HG03457 (cell line): ENCODE measurements around the gene MTFMT.

Experiments
- ATAC-seq: cut with Tn5 transposase; IDR thresholded peaks from one replicate; pipeline ENCODE4 v1.9.1; 2021; ENCODE audit warnings: moderate number of reproducible peaks; ENCODE audit not compliant: unreplicated experiment

MTFMT gene

DNA sequence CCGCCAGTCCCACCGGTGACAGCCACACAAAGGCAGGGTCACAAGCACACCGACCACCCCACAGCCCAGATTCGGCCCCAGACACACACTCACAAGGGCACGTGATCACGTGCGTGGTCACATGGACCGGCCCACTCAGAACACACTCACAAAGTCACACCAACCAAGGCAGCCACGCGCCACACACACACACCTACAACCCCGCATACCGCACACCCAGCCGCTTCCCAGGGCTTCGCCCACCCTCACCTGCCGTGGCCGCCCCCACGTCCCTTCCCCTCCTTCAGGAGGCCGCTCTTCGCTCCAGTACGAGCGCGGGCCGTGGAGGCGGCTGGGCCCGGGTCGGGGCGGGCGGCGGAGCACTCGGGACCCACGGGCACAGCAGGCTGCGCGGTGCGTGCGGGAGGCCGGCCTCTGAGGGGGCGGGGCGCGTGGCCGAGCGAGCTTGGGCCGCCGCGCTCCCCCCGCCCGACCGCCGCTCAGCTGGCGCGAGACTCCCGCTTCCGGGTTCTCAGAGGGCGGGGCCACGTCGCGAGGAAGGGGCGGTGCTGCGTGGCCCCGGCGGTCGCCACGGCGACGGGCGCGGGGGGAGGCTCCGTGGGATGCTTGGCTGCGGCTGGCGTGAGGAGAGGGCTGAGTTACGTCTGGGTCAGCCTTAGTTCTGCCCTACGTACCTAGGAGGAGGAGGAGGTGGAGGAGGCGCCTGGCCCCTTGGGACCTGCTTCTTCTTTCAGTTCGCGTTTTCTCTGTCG, 39.8 kb downstream of the MTFMT start, which contains the start of gene SPG21:
Gene SPG21 (minus strand): TSS at position 499 of the 752 bp plus-strand sequence. CDS start 6,345 bp downstream, outside the sequence.
- peak; percentile 92 for ATAC-seq

- ATAC-seq: no peak
Measured at GRCh38 chr15:64987136-64987535, 42.3 kb downstream of the MTFMT start.

DNA sequence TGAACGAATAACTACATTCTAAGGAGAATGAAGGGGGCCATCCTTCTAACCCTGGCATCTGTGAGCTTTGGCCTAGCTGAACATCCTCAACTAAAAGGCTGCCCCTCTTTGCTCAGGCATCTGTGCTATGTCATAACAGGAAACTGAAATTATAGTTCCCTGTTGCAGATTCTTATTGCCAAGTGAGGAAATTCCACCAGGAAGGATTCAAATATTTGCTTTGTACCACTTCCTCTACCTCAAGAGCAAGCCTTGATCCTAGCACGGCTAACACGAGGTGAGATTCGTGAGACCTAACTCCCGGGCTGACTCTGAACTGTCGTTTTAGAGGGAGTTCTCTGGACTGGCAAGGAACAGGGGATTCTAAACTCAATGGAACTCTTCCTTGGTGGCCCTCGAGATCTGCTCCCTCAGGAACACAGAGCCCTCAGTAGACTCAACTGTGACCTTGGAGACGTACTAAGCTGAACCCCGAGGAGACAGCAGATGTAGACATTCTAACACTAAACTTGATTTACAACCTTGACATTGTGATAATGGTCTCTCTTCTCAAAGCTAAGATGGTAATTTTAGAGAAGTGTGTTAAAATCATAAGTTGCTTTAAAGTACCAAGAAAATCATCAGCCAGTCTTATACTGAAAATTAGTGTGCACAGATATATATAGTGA, 43.9 kb downstream of the MTFMT start:
- no peak for ATAC-seq

DNA sequence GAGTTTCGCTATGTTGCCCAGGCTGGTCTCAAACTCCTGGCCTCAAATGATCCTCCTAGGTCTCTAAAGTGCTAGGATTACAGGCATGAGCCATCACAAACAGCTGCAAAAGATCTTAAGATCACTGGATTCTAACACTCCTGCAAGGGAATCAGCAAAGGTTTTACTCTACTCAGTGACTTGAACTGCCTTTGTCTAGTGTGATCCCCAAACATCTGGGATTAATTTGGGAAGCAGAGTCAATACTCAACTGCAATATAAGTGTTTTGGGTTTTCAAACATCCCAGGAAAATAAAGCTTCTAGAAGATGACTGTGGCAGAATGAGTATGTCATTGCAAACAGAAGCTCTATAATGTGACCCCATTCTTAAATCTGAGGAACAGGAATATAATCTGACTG, 47.0 kb downstream of the MTFMT start:
- no peak for ATAC-seq

- no peak for ATAC-seq
Measured at GRCh38 chr15:64981812-64982431, 47.5 kb downstream of the MTFMT start.

GRCh38 chr15:64979252-64979710, 50.2 kb downstream of the MTFMT start:
- ATAC-seq: no peak

- ATAC-seq: no peak
Measured at GRCh38 chr15:64975390-64975789, 54.0 kb downstream of the MTFMT start.

GRCh38 chr15:64970698-64971097, 58.7 kb downstream of the MTFMT start:
- no peak for ATAC-seq

GRCh38 chr15:64969401-64969800, 60.0 kb downstream of the MTFMT start:
- no peak for ATAC-seq

DNA sequence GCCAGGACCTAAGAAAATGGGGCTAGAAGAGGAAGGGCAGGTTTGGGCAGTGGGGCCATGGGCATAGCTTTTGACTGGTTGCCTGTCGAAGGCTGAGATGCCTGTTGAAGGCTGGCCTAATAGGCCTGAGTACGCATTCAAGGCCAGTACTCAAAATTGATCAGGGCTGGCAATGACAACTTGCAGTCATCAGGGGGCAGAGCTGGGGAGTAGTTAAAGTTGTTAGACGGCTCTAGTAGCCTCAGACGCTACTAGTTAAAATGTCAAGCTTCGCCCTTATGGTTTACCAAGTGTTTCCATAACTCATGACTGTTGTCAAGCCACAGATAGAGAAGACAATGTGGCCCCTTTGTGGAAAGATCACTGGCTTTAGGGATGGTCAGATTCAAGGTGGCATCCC, 68.4 kb downstream of the MTFMT start:
- ATAC-seq: no peak

DNA sequence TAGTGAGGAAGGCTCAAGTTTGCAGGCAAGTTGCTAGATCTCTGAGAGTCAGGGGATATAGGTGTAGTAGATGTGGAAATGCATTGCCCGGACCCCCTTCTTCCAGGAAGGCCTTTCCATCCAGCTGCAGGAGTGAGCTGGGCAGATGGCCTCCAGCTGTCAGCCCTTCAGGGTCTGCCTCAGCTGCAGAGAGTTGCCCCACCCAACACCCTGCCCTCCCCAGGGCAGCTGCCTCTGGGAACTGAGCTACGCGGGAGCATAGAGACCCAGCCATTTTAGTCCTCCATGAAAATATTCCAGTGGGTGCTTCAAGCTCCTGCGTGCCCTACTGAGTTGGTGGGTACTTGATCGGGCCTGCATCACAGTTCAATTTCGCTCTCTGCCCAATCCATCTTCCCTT, 69.3 kb downstream of the MTFMT start:
- ATAC-seq: no peak

DNA sequence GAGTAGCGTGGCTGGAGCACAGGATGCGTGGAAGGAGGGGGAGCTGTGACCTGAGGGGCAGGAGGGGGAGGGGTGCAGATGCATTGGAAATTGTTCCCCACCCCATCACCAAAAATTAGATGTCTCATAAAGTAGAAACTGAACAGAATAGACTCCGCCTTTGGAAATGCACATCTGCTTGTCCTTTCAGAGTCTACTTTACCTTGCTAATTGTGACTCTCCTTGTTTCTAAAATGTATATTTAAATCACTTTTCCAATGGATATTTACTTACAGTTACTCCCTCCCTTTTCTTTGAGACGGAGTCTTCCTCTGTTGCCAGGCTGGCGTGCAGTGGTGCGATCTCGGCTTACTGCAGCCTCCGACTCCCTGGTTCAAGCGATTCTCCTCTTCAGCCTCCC, 70.3 kb downstream of the MTFMT start:
- ATAC-seq: no peak

DNA sequence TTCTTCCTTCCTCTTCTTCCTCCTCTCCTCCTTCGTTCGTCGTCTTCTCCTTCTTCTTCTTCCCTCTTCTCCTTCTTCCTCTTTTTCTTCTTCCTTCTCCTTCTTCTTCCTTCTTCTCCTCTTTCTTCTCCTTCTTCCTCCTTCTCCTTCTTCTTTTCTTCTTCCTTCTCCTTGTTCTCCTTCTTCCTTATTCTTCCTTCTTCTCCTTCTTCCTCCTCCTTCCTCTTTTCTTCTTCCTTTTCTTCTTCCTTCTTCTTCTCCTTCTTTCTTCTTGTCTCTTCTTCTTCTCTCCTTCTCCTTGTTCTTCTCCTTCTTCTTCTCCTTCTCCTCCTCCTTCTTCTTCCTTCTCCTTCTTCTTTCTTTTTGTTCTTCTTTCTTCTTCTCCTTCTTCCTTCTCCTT, 75.0 kb downstream of the MTFMT start:
- ATAC-seq: no peak

DNA sequence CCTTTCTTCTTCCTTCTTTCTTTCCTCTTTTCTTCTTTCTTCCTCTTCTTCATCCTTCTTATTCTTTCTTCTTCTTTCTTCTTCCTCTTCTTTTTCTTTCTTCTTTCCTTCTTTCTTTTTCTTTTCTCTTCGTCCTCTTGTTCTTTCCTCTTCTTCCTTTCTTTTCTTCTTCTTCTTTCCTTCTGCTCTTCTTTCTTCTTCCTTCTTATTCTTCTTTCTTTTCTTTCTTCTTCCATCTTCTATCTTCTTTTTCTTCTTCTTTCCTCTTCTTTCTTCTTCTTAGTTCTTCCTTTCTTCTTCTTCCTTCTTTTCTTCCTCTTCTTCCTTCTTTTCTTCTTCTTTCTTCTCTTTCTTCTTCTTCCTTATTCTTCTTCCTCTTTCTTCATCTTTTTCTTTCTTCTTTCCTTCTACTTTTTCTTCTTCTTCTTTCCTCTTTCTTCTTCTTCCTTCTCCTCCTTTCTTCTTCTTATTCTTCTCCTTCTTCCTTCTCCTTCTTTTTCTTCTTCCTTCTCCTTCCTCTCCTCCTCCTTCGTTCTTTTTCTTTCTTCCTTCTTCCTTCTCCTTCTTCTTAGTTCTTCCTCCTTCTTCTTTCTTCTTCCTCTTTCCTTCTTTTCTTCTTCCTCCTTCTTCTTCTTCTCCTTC, 77.5 kb downstream of the MTFMT start:
- ATAC-seq: no peak
